HG02973 (cell line): ENCODE data around the gene SAMD5.

Experiments used
- ATAC-seq: cut with Tn5 transposase; IDR thresholded peaks from one replicate; pipeline ENCODE4 v1.9.1; 2021; ENCODE audit warnings: moderate library complexity; ENCODE audit not compliant: unreplicated experiment

SAMD5 gene

GRCh38 chr6:147617366-147617765 is 108.9 kb downstream of the SAMD5 start:
- no peak for ATAC-seq

DNA sequence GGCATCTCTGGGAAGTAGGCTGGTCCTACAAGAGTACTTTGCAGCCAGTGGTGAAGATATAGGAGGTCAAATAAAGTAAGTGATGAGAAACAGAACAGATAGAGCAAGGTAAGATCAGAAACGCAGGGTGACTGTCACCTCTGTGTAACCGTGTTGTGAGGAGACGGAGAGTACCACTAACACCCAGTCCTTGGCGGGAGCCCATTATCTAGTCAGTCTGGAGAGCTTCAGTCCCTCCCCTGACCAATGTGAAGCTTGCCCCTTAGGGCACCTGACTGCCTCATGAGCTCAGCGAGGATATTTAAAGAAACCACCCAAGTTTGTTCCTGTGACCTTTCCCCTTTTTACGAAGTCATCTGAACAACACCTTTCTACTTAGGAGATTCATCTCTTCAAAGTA is 110.0 kb downstream of the SAMD5 start:
- no peak for ATAC-seq

GRCh38 chr6:147618927-147619326 is 110.4 kb downstream of the SAMD5 start:
- no peak for ATAC-seq
